ENCODE data around the gene HIP1R. TPM values are rescaled to one million over a fixed set of nuclear protein-coding genes. Genes with fewer than 3 reads are reported as not detected.

HIP1R gene
- total RNA-seq, 1 donor from 2014 or later: 61.1 TPM

DNA sequence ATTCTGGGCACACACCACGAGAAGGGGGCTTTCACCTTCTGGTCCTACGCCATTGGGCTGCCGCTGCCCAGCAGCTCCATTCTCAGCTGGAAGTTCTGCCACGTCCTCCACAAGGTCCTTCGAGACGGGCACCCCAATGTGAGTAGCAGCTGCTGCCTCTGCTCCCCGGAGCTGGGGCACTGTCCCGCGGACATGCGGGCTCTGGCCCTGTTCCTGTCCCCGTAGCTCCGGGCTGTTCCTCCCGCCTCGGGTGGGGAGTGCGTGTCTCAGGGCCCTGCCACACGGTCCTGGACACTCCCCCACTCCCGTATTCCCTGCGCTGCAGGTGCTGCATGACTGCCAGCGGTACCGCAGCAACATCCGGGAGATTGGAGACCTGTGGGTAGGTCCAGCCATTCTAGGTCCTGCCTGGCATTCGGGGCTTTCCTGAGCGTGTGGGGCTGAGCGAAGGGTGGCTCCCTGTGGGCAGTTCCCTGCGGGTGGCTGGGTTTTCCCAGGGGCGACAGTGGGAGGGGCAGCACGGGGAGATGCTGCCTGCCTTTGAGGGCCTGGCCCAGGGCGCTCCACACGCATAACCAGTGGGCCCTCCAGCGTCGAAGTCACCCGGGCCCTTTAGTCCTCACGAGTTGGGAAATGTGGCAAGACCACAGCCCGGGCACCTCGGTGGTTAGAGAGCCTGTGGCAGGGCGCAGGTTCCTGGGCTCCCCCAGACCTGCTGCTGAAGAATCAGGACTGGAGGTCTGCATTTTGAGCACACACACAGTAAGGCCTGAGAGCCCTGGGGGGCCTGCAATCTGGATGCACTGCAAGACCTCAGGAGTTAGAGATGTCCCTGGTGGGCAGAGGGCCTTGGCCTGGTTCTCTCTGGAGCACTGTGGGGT lies 13.5 kb downstream of the HIP1R start:
- Mint-ChIP-seq H3K4me3 (ENCODE audit: low read depth) (no peak overlapping the region), H3K27ac (no peak overlapping the region), H3K27me3 (no peaks in the 10 kb centered on the region), H3K4me1 (ENCODE audit: low read depth) (peaks cover under 1% of the 10 kb centered on the region), H3K9me3 (ENCODE audit: low read depth) (no peaks in the 10 kb centered on the region), H3K36me3 (ENCODE audit: insufficient read depth) (peaks cover 5% of the 10 kb centered on the region)
- DNase-seq (ENCODE audit: low spot score, unreplicated experiment): no peak
- TF ChIP-seq, protein P1, sequence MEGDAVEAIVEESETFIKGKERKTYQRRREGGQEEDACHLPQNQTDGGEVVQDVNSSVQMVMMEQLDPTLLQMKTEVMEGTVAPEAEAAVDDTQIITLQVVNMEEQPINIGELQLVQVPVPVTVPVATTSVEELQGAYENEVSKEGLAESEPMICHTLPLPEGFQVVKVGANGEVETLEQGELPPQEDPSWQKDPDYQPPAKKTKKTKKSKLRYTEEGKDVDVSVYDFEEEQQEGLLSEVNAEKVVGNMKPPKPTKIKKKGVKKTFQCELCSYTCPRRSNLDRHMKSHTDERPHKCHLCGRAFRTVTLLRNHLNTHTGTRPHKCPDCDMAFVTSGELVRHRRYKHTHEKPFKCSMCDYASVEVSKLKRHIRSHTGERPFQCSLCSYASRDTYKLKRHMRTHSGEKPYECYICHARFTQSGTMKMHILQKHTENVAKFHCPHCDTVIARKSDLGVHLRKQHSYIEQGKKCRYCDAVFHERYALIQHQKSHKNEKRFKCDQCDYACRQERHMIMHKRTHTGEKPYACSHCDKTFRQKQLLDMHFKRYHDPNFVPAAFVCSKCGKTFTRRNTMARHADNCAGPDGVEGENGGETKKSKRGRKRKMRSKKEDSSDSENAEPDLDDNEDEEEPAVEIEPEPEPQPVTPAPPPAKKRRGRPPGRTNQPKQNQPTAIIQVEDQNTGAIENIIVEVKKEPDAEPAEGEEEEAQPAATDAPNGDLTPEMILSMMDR (IDR thresholded peaks at IDR 0.05; ENCODE audit: unreplicated experiment): no peak

DNA sequence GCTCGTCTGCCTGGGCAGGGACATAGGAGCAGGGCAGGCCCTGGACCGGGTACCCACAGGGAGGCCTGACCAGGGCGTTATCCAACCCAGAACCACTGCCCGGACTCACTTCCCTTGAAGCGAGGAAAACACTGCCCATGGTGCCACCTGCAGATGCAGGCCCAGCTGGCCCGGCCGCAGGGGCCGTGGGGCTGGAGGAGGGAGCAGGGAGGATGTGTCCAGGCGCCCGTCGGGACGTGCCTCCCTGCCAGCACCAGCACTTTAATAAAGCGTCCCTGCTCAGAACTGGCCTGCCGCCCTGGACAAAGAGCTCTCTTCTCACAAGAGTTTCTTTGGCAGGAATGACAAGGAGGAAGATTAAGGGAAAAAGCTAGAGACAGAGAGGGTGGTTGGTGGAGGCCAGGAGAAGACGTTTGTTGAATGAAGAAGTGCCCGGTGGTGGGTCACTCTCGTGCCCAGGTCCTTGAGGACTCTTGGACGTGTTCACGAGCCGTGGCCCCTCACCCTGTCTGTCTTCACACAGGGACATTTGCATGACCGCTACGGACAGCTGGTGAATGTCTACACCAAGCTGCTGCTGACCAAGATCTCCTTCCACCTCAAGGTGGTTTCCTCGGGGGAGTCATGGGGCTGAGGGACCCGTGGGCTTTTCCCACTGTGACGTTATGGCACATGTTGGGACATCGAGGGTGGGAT lies 14.2 kb downstream of the HIP1R start:
- Mint-ChIP-seq H3K4me1 (ENCODE audit: low read depth) (no peaks in the 10 kb centered on the region), H3K4me3 (ENCODE audit: low read depth) (no peak overlapping the region), H3K9me3 (ENCODE audit: low read depth) (no peaks in the 10 kb centered on the region), H3K36me3 (ENCODE audit: insufficient read depth) (peaks cover 5% of the 10 kb centered on the region), H3K27ac (no peak overlapping the region), H3K27me3 (no peaks in the 10 kb centered on the region)
- no peak for DNase-seq (ENCODE audit: low spot score, unreplicated experiment)
- TF ChIP-seq, protein P1 (IDR thresholded peaks at IDR 0.05; ENCODE audit: unreplicated experiment): no peak

DNA sequence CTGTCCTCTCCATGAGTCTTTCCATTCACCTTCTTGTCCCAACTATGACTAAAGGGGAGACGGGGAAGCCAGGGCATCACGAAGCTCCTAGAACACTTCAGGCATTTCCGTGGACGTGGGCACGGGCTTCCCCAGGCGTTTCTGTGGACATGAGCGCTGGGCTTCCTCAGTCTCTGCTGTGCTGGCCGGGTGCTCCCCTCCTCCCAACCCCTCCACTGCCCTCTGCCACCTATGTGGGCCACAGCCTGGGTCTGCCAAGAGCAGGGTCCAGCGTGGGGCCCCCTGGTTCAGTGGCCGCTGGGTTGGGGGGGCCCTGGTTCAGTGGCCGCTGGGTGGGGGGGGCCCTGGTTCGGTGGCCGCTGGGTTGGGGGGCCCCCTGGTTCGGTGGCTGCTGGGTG lies 14.8 kb downstream of the HIP1R start:
- no peak overlapping the region for H3K27ac Mint-ChIP-seq
- H3K36me3 Mint-ChIP-seq (ENCODE audit: insufficient read depth): peaks cover 5% of the 10 kb centered on the region
- no peak for DNase-seq (ENCODE audit: low spot score, unreplicated experiment)
- TF ChIP-seq, protein P1 (IDR thresholded peaks at IDR 0.05; ENCODE audit: unreplicated experiment): no peak
- no peaks in the 10 kb centered on the region for H3K9me3 Mint-ChIP-seq (ENCODE audit: low read depth)
- H3K4me1 Mint-ChIP-seq (ENCODE audit: low read depth): no peaks in the 10 kb centered on the region
- H3K4me3 Mint-ChIP-seq (ENCODE audit: low read depth): no peak overlapping the region
- no peaks in the 10 kb centered on the region for H3K27me3 Mint-ChIP-seq

DNA sequence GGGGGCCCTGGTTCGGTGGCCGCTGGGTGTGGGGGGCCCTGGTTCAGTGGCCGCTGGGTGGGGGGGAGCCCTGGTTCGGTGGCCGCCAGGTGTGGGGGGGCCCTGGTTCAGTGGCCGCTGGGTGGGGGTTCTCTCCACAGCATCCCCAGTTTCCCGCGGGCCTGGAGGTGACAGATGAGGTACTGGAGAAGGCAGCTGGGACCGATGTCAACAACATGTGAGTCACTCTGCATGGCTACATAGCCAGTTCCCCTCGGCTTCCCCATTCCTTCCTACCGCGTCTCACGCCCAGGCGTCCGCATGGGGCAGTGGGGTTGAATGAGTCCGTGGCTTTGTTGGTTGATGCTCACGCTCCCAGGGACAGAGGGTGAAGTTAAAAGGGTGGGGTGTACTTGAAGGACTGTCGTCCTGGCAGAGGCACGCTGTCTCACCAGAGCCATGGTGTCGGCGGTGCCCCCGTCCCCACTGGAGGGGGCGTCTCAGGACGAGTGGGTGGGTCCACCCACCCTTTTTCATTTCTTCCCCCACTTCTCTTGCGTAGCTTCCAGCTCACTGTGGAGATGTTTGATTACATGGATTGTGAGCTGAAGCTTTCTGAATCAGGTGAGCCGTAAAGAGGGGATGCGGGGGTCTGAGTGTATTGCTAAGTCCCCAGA lies 15.6 kb downstream of the HIP1R start:
- H3K4me1 Mint-ChIP-seq (ENCODE audit: low read depth): no peaks in the 10 kb centered on the region
- H3K36me3 Mint-ChIP-seq (ENCODE audit: insufficient read depth): peaks cover 5% of the 10 kb centered on the region
- no peaks in the 10 kb centered on the region for H3K27me3 Mint-ChIP-seq
- H3K4me3 Mint-ChIP-seq (ENCODE audit: low read depth): no peak overlapping the region
- H3K27ac Mint-ChIP-seq: no peak overlapping the region
- no peaks in the 10 kb centered on the region for H3K9me3 Mint-ChIP-seq (ENCODE audit: low read depth)
- TF ChIP-seq, protein P1 (IDR thresholded peaks at IDR 0.05; ENCODE audit: unreplicated experiment): no peak
- DNase-seq (ENCODE audit: low spot score, unreplicated experiment): no peak

DNA sequence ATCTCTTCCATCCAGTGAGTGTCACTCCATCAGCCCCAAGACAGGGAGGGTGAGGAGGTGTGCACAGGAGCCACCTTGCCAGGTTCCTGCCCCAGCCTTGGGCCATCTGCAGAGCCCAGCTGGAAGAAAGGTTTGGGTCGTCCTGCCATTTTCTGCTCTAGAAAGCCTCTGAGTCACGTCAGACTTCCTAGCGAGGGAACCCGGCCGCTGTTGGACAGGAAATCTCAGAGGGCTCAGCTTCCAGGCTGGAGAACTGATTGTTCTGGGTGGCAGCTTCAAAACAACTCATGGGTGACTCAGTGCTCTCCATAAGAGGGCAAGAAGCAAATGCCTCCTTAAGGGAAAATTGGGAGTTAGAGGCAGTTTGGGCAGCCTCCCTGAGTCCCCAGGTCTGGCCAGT lies 16.6 kb downstream of the HIP1R start:
- Mint-ChIP-seq H3K9me3 (ENCODE audit: low read depth) (no peaks in the 10 kb centered on the region), H3K27ac (no peak overlapping the region), H3K36me3 (ENCODE audit: insufficient read depth) (peaks cover 5% of the 10 kb centered on the region), H3K4me3 (ENCODE audit: low read depth) (no peak overlapping the region), H3K4me1 (ENCODE audit: low read depth) (no peaks in the 10 kb centered on the region), H3K27me3 (no peaks in the 10 kb centered on the region)
- DNase-seq (ENCODE audit: low spot score, unreplicated experiment): no peak
- TF ChIP-seq, protein P1 (IDR thresholded peaks at IDR 0.05; ENCODE audit: unreplicated experiment): no peak

All from progenitor cell of endocrine pancreas (in vitro differentiated cells).